ENCODE results near the gene NSMCE4A.
"Not testable (repeated sequence)": the region's sequence is repeated elsewhere in the genome, so short reads cannot be mapped to it uniquely, and the experiment has no call there.

The NSMCE4A gene

GRCh38 chr10:121935702-121936101 lies 39.3 kb downstream of the NSMCE4A start:
- peak; percentile 5 for DNase-seq (ENCODE audit: low read depth)

DNA sequence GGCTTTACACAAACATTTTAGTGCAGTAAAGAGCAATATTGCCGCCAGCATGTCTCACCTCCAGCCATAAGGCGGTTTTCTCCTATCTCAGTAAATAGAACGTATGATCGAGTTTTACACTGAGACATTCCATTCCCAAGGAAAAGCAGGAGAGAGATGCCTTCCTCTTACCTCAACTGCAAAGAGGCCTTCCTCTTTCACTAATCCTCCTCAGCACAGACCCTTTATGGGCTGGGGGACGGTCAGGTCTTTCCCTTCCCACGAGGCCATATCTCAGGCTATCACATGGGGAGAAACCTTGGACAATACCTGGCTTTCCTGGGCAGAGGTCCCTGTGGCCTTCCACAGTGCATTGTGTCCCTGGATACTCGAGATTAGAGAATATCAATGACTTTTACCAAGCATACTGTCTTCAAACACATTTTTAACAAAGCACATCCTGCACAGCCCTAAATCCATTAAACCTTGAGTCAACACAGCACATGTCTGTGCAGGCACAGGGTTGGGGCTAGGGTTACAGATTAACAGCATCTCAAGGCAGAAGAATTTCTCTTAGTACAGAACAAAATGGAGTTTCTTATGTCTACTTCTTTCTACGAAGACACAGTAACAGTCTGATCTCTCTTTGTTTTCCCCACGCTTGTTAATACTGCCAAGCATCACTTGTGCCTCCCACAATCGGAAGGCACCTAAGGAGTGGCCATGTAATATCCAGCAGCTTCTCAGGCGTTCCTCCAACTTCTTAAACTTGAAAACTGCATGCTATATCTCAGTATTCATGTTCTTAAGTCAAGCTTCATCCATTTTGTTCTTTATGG lies 44.5 kb downstream of the NSMCE4A start:
- DNase-seq (ENCODE audit: low read depth): not testable (repeated sequence)

DNA sequence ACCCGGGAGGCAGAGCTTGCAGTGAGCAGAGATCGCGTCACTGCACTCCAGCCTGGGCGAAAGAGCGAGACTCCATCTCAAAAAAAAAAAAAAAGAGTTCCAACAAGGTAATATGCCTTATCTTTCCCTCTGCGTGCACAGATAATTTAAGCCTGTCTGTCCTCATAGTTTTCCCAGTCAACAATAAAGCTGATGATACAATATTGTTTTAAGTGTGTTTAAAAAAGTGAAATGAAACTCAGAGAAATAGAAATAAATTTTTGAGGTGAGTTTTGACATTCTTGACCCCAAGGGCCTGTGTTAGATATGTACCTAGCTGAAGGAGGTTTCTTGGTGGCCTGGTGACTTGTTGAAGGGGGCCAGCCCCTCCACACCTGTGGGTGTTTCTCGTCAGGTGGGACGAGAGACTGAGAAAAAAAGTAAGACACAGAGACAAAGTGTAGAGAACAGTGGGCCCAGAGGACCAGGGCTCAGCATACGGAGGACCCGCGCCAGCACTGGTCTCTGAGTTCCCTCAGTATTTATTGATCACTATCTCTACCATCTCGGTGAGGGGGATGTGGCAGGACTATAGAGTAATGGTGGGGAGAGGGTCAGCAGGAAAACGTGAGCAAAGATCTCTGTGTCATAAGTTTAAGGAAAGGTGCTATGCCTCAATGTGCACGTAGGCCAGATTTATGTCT lies 45.3 kb downstream of the NSMCE4A start:
- not testable (repeated sequence) for DNase-seq (ENCODE audit: low read depth)

- DNase-seq (ENCODE audit: low read depth): peak; percentile 29
Measured at GRCh38 chr10:121928528-121928884, 46.5 kb downstream of the NSMCE4A start.

- DNase-seq (ENCODE audit: low read depth): peak; percentile 91
Measured at GRCh38 chr10:121927841-121928527, 47.0 kb downstream of the NSMCE4A start, which contains the start of gene ATE1. ATE1 (minus strand) TSS chr10:121928031; CDS start chr10:121927949, 82 bp downstream.

DNA sequence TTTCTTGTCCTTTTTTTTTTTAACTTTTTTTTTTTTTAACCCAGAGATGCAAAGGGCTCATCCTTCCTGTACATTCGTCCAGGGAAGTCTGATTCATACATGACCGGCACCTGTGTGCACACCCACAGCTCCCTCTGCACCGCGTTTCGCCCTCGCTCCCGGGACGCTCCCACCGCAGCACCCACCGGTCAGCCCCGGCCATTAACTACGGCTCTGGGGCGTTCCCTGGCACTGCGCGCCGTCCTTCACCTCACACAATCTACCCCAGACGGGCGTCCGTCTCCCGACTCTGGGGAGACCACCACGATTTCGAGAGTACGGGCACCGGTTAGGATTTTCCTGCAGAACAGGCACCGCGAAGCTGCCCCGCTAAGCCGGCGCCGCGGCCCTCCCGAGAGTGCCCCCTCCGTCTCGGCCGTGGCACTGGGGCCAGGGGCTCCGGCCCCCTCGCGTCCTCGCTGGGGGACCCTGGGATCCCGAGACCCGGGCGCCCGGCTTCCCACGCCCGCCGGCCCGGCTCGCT lies 47.6 kb downstream of the NSMCE4A start:
- peak; percentile 14 for DNase-seq (ENCODE audit: low read depth)

- DNase-seq (ENCODE audit: low read depth): peak; percentile 48
Measured at GRCh38 chr10:121926671-121927317, 48.2 kb downstream of the NSMCE4A start.

DNA sequence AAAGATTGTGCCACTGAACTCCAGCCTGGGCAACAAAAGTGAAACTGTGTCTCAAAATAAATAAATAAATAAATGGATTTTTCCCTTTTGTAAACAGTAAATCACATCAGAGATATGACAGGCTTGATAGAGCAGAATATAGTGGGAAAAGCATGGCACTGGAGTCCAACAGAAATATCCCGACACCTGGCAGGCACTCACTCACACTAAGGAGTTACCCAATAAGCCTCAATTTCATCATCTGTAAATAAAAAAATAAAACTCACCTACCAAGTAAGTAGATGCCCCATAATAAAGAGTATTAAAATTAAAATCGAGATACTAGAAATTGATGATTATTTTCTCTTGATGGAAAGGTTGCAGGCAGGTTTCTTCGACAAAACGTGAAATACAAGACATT lies 48.9 kb downstream of the NSMCE4A start:
- no peak for DNase-seq (ENCODE audit: low read depth)

GRCh38 chr10:121921238-121921931 lies 53.6 kb downstream of the NSMCE4A start:
- no peak for DNase-seq (ENCODE audit: low read depth)

DNA sequence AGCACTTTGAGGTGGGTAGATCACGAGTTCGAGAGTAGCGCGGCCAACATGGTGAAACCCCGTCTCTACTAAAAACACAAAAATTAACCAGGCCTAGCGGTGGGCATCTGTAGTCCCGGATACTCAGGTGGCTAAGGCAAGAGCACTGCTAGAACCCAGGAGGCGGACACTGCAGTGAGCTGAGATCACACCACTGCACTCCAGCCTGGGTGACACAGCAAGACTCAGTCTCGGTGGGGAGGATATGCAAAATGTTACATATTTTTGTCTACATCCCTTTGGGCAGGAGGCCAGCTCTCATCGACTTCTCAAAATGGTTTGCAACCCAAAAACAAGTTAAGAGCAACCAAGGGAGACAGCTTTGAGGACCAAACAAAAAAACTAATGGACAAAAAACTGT lies 55.4 kb downstream of the NSMCE4A start:
- no peak for DNase-seq (ENCODE audit: low read depth)

DNA sequence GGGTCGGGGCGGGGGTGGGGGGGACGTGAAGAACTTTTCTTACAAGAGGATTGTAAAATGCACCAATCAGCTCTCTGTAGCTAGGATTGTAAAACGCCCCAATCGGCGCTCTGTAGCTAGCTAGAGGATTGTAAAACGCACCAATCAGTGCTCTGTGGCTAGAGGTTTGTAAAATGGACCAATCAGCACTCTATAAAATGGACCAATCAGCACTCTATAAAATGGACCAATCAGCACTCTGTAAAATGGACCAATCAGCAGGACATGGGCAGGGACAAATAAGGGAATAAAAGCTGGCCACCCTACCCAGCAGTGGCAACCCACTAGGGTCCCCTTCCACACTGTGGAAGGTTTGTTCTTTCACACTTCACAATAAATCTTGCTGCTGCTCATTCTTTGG lies 56.2 kb downstream of the NSMCE4A start:
- not testable (repeated sequence) for DNase-seq (ENCODE audit: low read depth)

DNA sequence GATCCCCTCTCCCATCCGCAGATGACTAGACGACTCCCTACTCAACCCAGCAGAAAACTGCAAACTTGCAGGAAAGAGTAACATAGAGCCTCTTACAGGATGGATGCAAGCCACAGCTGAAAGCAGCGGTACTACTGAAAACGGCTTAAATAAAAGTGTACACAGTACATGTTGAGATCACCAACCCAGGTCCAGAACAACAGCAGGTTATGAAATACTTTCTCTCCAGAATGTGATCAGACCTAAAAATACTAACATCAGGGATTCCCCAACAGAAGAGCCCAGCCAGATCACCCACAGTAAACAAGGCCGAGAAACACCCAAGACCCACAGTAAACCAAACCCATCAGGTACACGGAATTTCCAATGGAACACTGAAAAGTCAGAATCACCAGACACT lies 60.4 kb downstream of the NSMCE4A start:
- no peak for DNase-seq (ENCODE audit: low read depth)

GRCh38 chr10:121911421-121911697 lies 63.7 kb downstream of the NSMCE4A start:
- no peak for DNase-seq (ENCODE audit: low read depth)

DNA sequence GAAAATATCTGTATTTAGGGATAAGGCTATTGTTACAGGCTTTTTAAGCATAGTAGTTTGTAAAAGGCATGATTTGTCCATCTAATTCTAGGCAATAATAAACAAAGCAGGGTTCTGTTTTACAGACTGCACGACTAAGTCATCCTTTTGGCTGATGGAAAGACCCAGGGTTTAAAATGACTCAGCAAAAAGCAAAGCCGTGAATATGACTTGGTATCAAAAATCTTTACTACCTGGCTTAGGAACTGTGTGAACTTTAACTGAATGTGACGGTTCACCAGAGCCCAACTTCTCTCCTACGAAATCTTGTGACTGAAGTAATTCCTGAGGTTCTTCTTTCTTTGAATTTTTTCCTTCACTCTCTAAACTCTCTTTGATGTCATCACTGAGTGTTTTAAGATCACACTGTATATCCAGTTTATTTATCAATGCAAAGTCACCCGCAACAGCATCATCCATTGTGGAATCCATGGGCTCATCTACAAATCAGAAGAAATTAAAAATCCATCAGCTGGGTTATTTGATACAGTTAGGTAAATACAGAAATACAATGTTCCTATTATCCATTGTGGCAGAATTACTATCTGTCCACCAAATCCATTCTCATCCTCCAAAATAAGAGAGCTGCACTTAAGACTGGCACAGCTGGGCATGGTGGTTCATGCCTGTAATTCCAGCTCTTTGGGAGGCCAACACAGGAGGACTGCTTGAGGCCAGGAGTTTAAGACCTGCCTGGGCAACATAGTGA lies 64.2 kb downstream of the NSMCE4A start:
- DNase-seq (ENCODE audit: low read depth): peak; percentile 50

Data from fibroblast of gingiva (primary cell).